Dedifferentiated amniotic fluid mesenchymal stem cell (primary cell): ENCODE results near the gene TRMT2B.
"Not testable (repeated sequence)": the region's sequence is repeated elsewhere in the genome, so short reads cannot be mapped to it uniquely, and the experiment has no call there.

Experiments
- DNase-seq: peaks from one replicate; pipeline ENCODE4 v3.0.0-alpha.2; 2016; ENCODE audit errors: extremely low spot score

Gene TRMT2B

GRCh38 chrX:101009090-101009489, 42.8 kb downstream of the TRMT2B start:
- DNase-seq: no peak

DNA sequence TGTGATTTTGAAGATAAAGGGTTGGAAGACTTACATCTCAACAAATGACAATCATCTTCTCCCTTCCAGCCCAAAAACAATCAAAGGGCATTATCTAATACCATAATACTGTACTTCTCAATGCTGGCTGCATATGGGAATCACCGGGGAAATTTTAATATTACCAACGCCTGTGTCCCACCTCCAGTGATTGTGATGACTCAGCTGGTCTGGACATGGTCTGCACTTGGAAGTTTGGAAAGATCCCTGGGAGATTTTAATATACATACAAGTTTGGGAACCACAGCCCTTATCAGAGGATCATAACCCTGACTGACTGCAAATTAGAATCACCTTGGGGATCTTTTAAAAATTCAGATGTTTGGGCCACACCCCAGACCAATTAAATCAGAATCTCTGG, 52.5 kb downstream of the TRMT2B start:
- DNase-seq: no peak

DNA sequence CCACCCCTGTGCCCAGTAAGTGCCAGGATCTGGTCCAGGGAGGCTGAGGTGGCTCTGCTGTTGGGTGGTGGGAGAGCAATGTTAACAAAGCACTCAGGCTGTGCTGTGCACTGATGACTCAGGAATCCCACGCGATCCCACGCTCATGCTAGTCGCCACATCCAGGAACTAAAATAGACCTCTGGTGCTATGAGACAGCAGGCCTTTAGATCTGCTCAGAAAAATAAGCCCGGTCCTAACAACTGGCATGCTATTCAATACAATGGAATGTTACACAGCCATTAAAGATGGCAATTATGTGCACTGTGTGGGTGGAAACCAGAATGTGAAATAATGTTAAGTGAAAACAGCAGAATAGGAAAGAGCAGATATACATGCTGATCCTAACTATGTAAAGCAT, 56.4 kb downstream of the TRMT2B start:
- DNase-seq: no peak

DNA sequence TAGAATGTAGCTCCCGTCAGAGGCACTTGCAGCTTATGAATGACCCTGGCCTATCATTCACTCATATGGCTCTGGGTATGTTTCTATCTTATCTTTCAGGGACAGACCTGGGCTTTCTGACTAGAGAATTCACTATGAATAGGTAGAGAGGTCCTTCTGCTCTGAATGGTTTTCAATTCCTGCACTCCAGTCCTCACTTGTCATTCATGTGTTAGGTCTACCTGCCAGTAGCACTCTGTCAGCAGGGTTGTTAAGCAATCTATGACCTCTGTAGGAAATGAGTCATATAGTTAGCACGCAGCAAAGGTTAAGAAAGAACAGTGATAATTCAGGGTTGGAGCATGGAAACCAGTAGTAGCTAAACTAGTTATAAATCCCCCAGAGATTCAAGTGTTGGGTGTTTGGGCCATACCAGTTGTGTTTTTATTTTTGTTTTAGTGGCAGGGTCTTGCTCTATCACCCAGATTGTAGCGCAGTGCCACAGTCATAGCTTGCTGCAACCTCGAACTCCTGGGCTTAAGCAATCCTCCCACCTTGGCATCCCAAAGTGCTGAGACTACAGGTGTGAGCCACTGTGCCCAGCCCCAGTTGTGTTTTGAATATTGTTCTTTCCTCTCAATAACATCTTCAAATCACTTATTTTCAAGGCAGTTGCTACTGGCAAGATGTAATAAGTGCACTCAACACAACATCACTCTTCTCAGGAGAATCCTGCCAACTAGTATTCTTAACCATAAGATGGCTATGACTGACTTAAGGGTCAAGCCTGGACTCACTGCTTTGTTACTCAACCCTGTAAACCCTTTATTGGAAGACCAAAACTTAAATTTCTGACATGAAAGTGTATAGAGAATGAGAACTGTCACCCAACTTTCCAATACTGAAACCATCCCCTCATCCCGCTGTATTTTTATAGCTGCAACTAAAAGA, 57.3 kb downstream of the TRMT2B start:
- no peak for DNase-seq

DNA sequence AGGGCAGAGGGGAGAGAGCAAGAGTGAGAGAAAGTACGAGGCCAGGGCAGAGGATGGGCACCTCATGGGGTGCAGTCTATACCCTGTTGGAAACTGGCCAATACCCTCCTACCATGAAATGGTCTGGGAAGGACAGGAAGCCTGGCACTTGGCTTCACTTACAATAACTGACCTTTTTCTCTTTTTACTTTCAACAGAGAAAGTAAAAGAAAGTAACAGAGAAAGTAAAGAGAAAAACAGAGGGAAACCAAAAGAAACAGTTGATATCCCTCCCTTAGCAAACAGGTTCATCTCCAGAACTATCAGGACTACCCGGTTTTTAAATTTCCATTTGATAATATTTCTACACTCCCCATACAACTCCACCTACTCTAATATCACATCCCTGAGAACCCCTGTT, 61.8 kb downstream of the TRMT2B start:
- no peak for DNase-seq

DNA sequence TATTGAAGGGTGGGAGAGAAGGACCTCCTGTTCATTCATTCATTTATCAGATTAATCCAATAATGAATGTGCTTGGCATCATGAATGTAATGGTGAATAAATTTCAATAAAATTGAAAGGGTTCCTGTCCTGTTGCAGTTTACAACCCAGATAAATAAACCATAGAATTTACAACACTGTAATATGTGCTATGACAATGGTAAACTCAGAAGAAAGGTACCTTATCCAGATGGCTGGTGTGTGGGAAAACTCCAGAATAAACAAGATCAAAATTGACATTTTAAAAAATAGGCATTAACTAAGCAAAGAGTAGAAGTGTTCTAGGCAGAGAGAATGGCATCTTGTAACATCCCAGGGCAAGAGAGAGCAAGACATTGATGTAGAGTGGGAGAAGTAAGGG, 67.1 kb downstream of the TRMT2B start:
- DNase-seq: no peak

DNA sequence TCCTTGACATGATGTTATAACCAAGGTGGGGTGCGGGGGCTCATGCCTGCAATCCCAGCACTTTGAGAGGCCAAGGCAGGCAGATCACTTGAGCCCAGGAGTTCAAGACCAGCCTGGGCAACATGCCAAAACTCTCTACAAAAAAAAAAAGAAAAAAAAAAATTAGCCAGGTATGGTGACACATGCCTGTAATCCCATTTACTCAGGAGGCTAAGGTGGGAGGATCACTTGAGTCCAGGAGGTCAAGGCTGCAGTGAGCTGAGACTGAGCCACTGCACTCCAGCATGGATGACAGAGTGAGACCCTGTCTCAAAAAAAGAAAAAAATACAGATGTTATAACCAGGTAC, 70.4 kb downstream of the TRMT2B start:
- DNase-seq: not testable (repeated sequence)

GRCh38 chrX:100980608-100981497, 71.1 kb downstream of the TRMT2B start:
- no peak for DNase-seq

GRCh38 chrX:100979881-100980607, 71.9 kb downstream of the TRMT2B start:
- DNase-seq: no peak

DNA sequence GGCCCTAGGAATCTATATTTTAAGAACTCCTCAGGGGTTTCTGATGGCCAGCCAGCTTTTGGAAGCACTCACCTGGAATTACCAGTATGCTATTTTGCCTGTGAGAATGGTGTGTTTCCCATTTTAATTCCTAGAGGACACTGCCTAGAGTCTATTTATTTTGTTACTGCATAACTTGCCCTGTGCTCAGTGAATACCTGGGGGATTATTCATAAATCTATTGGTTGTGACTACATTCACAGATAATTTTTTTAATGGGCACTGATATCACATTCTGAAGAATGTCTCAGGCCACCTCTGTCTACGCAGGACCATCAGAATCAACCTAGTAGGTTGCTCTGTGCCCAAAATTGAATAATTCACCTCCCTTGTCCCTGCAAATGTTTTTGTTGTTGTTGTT, 75.7 kb downstream of the TRMT2B start:
- DNase-seq: no peak

GRCh38 chrX:100975212-100975611, 76.7 kb downstream of the TRMT2B start:
- DNase-seq: no peak

- DNase-seq: no peak
These were observed 78.5 kb downstream of the TRMT2B start for GRCh38 chrX:100973411-100973810.

DNA sequence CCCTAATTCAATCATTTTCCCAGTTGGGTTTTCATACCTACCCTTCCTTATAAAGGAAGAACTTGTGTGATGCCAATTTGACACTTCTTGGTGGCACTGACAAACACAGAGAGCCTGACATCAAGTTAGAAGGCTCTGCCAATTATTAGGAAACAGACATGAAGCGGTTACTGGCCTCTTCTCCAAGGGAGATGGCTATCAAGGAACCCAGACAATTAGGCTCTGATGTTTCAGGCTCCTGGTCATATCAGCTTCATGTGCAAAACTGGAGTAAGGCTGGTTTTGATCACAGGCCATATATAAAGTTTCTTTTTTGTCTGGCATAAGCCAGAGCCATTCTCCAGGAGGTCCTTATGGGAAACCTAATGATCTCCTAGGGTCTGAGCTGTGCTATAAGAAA, 82.0 kb downstream of the TRMT2B start:
- no peak for DNase-seq

GRCh38 chrX:100969408-100969807, 82.5 kb downstream of the TRMT2B start, which contains the start of gene ARL13A:
Gene ARL13A, plus strand, starts transcription at chrX:100969708. Its CDS starts 3,982 bp downstream, at chrX:100973690.
- no peak for DNase-seq

GRCh38 chrX:100964362-100964761, 87.5 kb downstream of the TRMT2B start:
- no peak for DNase-seq

GRCh38 chrX:100962811-100963210, 89.1 kb downstream of the TRMT2B start:
- DNase-seq: no peak
